Retina (tissue), 1 donor: ENCODE data around the gene SELENOW.
"Not testable (repeated sequence)": the region's sequence is repeated elsewhere in the genome, so short reads cannot be mapped to it uniquely, and the experiment has no call there.

Experiments used
- DNase-seq: peaks from one replicate; pipeline ENCODE4 v3.0.0-alpha.2; 2016

Gene SELENOW

GRCh38 chr19:47787307-47787706, 8.8 kb downstream of the SELENOW start:
- DNase-seq: not testable (repeated sequence)

GRCh38 chr19:47789811-47790210, 11.3 kb downstream of the SELENOW start:
- DNase-seq: not testable (repeated sequence)

- DNase-seq: peak; percentile 83
Measured at GRCh38 chr19:47790398-47790814, 11.9 kb downstream of the SELENOW start.

- DNase-seq: no peak
Measured at GRCh38 chr19:47792616-47793015, 14.1 kb downstream of the SELENOW start.

GRCh38 chr19:47794526-47794925, 16.0 kb downstream of the SELENOW start:
- no peak for DNase-seq

GRCh38 chr19:47796785-47797184, 18.3 kb downstream of the SELENOW start:
- no peak for DNase-seq

GRCh38 chr19:47797996-47798903, 19.7 kb downstream of the SELENOW start:
- DNase-seq: no peak

GRCh38 chr19:47798904-47799266, 20.4 kb downstream of the SELENOW start:
- no peak for DNase-seq

GRCh38 chr19:47801270-47801669, 22.8 kb downstream of the SELENOW start:
- no peak for DNase-seq

- no peak for DNase-seq
Measured at GRCh38 chr19:47802521-47803043, 24.1 kb downstream of the SELENOW start.

- not testable (repeated sequence) for DNase-seq
Measured at GRCh38 chr19:47803148-47803547, 24.6 kb downstream of the SELENOW start.

GRCh38 chr19:47803671-47804070, 25.2 kb downstream of the SELENOW start:
- DNase-seq: not testable (repeated sequence)

GRCh38 chr19:47804451-47804850, 25.9 kb downstream of the SELENOW start, which contains the start of gene TPRX1:
TPRX1 (minus strand) TSS chr19:47804551; CDS start chr19:47804539, 12 bp downstream.
- DNase-seq: not testable (repeated sequence)

GRCh38 chr19:47805313-47805712, 26.8 kb downstream of the SELENOW start:
- DNase-seq: no peak

- no peak for DNase-seq
Measured at GRCh38 chr19:47806435-47806834, 27.9 kb downstream of the SELENOW start.

- peak; percentile 79 for DNase-seq
Measured at GRCh38 chr19:47813304-47813994, 34.9 kb downstream of the SELENOW start.

- DNase-seq: no peak
Measured at GRCh38 chr19:47813995-47814328, 35.5 kb downstream of the SELENOW start.

GRCh38 chr19:47816270-47816669, 37.8 kb downstream of the SELENOW start:
- not testable (repeated sequence) for DNase-seq

- DNase-seq: not testable (repeated sequence)
Measured at GRCh38 chr19:47818221-47818620, 39.7 kb downstream of the SELENOW start.

GRCh38 chr19:47819858-47820257, 41.4 kb downstream of the SELENOW start:
- peak; percentile 81 for DNase-seq

GRCh38 chr19:47820410-47820809, 41.9 kb downstream of the SELENOW start:
- DNase-seq: no peak

- no peak for DNase-seq
Measured at GRCh38 chr19:47821460-47822020, 43.0 kb downstream of the SELENOW start, which contains the start of gene CRX. CRX (plus strand) TSS chr19:47821937; CDS start chr19:47834444, 12,507 bp downstream.

GRCh38 chr19:47824396-47824795, 45.9 kb downstream of the SELENOW start:
- DNase-seq: no peak
